SK-N-SH treated with all-trans-retinoic acid at 6 μM for 48 hours (cell line): ENCODE data around the gene PSMD8.

Source experiments
- ARNTL ChIP-seq: fragments of 450-650 bp; formaldehyde crosslinking; IDR thresholded peaks from 2 replicates; pipeline ENCODE4 v1.5.0; 2020; ENCODE audit warnings: low read depth, mild to moderate bottlenecking, moderate library complexity, borderline replicate concordance
- BACH2 ChIP-seq: fragments of 250-450 bp; sonication (Bioruptor Pico); IDR thresholded peaks from 2 replicates; pipeline ENCODE4 v1.9.0; 2021; ENCODE audit warnings: mild to moderate bottlenecking, borderline replicate concordance
- ISL1 ChIP-seq: fragments of 250-450 bp; sonication (Bioruptor Pico); IDR thresholded peaks from 2 replicates; pipeline ENCODE4 v2.1.2; 2022; ENCODE audit warnings: mild to moderate bottlenecking, moderate library complexity
- OSR1 ChIP-seq: fragments of 250-450 bp; sonication (Bioruptor Pico); IDR thresholded peaks from 2 replicates; pipeline ENCODE4 v1.8.0; 2022; ENCODE audit warnings: moderate library complexity, mild to moderate bottlenecking, inconsistent platforms
- PPARA ChIP-seq: fragments of 250-450 bp; sonication (Bioruptor Pico); IDR thresholded peaks from 2 replicates; pipeline ENCODE4 v1.5.0; 2020; ENCODE audit warnings: mild to moderate bottlenecking, borderline replicate concordance
- RARB ChIP-seq: fragments of 250-450 bp; sonication (Bioruptor Pico); IDR thresholded peaks from 2 replicates; pipeline ENCODE4 v1.8.0; 2021; ENCODE audit warnings: mild to moderate bottlenecking, moderate library complexity
- TCF4 ChIP-seq: fragments of 250-450 bp; sonication (Bioruptor Pico); IDR thresholded peaks from 2 replicates; pipeline ENCODE4 v1.8.0; 2021; ENCODE audit warnings: mild to moderate bottlenecking, moderate library complexity, borderline replicate concordance
- TOX ChIP-seq: fragments of 250-450 bp; sonication (Bioruptor Pico); IDR thresholded peaks from 2 replicates; pipeline ENCODE4 v1.8.0; 2021; ENCODE audit warnings: mild to moderate bottlenecking, moderate library complexity, borderline replicate concordance
- ZFP30 ChIP-seq: fragments of 450-650 bp; formaldehyde crosslinking; IDR thresholded peaks from 2 replicates; pipeline ENCODE4 v1.5.0; 2022; ENCODE audit warnings: mild to moderate bottlenecking, moderate library complexity
- TF ChIP-seq, protein P1 (sequence below): fragments of 250-450 bp; sonication (Bioruptor Pico); IDR thresholded peaks from 2 replicates; pipeline ENCODE4 v1.8.0; 2021; ENCODE audit warnings: low read depth, mild to moderate bottlenecking, moderate library complexity, borderline replicate concordance
- TF ChIP-seq, protein P2 (sequence below): fragments of 250-450 bp; sonication (Bioruptor Pico); IDR thresholded peaks from 2 replicates; pipeline ENCODE4 v1.8.0; 2020; ENCODE audit warnings: mild to moderate bottlenecking, moderate library complexity, borderline replicate concordance
- TF ChIP-seq, protein P3 (sequence below): fragments of 250-450 bp; sonication (Bioruptor Pico); IDR thresholded peaks from 2 replicates; pipeline ENCODE4 v1.5.1; 2021; ENCODE audit warnings: mild to moderate bottlenecking, moderate library complexity
- TF ChIP-seq, protein P4 (sequence below): fragments of 250-450 bp; sonication (Bioruptor Pico); IDR thresholded peaks from 2 replicates; pipeline ENCODE4 v1.5.1; 2020; ENCODE audit warnings: low read depth, mild to moderate bottlenecking, moderate library complexity

DNA sequence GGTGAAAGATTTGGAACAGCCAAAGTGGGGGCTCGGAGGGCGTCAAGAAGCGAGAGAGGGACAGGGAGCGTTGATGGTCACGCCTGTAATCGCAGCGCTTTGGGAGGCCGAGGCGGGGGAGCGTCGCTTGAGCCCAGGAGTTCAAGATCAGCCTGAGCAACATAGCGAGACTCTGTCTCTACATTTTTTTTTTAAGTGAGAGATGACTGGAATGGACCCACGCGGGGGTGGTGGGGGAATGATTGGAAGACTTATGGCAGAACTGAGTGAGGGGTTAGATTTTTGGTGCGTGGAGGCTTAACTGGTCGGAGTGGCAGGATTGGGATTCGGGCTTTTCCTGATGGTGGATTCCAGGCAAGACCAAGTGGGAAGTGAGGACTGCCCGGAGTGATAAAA lies 725 bp downstream of the PSMD8 start:
- no peak for TF ChIP-seq ARNTL
- TF ChIP-seq, protein P1, sequence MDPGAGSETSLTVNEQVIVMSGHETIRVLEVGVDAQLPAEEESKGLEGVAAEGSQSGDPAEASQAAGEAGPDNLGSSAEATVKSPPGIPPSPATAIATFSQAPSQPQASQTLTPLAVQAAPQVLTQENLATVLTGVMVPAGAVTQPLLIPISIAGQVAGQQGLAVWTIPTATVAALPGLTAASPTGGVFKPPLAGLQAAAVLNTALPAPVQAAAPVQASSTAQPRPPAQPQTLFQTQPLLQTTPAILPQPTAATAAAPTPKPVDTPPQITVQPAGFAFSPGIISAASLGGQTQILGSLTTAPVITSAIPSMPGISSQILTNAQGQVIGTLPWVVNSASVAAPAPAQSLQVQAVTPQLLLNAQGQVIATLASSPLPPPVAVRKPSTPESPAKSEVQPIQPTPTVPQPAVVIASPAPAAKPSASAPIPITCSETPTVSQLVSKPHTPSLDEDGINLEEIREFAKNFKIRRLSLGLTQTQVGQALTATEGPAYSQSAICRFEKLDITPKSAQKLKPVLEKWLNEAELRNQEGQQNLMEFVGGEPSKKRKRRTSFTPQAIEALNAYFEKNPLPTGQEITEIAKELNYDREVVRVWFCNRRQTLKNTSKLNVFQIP = no peak
- no peak for TF ChIP-seq BACH2
- no peak for TF ChIP-seq ZFP30
- no peak for TF ChIP-seq OSR1
- TF ChIP-seq TCF4 = no peak
- TF ChIP-seq ISL1 (CRISPR knock-in tag) = no peak
- TF ChIP-seq RARB (CRISPR knock-in tag) = no peak
- TF ChIP-seq, protein P2, sequence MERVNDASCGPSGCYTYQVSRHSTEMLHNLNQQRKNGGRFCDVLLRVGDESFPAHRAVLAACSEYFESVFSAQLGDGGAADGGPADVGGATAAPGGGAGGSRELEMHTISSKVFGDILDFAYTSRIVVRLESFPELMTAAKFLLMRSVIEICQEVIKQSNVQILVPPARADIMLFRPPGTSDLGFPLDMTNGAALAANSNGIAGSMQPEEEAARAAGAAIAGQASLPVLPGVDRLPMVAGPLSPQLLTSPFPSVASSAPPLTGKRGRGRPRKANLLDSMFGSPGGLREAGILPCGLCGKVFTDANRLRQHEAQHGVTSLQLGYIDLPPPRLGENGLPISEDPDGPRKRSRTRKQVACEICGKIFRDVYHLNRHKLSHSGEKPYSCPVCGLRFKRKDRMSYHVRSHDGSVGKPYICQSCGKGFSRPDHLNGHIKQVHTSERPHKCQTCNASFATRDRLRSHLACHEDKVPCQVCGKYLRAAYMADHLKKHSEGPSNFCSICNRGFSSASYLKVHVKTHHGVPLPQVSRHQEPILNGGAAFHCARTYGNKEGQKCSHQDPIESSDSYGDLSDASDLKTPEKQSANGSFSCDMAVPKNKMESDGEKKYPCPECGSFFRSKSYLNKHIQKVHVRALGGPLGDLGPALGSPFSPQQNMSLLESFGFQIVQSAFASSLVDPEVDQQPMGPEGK (CRISPR knock-in tag) = no peak
- TF ChIP-seq, protein P3, sequence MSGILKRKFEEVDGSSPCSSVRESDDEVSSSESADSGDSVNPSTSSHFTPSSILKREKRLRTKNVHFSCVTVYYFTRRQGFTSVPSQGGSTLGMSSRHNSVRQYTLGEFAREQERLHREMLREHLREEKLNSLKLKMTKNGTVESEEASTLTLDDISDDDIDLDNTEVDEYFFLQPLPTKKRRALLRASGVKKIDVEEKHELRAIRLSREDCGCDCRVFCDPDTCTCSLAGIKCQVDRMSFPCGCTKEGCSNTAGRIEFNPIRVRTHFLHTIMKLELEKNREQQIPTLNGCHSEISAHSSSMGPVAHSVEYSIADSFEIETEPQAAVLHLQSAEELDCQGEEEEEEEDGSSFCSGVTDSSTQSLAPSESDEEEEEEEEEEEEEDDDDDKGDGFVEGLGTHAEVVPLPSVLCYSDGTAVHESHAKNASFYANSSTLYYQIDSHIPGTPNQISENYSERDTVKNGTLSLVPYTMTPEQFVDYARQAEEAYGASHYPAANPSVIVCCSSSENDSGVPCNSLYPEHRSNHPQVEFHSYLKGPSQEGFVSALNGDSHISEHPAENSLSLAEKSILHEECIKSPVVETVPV (CRISPR knock-in tag) = no peak
- TF ChIP-seq PPARA = no peak
- TF ChIP-seq, protein P4, sequence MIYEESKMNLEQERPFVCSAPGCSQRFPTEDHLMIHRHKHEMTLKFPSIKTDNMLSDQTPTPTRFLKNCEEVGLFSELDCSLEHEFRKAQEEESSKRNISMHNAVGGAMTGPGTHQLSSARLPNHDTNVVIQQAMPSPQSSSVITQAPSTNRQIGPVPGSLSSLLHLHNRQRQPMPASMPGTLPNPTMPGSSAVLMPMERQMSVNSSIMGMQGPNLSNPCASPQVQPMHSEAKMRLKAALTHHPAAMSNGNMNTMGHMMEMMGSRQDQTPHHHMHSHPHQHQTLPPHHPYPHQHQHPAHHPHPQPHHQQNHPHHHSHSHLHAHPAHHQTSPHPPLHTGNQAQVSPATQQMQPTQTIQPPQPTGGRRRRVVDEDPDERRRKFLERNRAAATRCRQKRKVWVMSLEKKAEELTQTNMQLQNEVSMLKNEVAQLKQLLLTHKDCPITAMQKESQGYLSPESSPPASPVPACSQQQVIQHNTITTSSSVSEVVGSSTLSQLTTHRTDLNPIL (CRISPR knock-in tag) = no peak
- TF ChIP-seq TOX (CRISPR knock-in tag) = no peak
